Activated CD4-positive, alpha-beta T cell treated with anti-CD3 and anti-CD28 coated beads, Interleukin-2, amount 10 ng/mL, durations not matched to agents 7 days and 5 days (primary cell): ENCODE measurements around the gene NSDHL. TPM values are rescaled to one million over a fixed set of nuclear protein-coding genes. Genes with fewer than 3 reads are reported as not detected.

Source experiments
- CTCF ChIA-PET: fragments of 350-600 bp; sonication (Branson Sonifier 250); formaldehyde crosslinking; loops from one replicate; lab custom pipeline; 2021; ENCODE audit warnings: antibody characterized with exemption; lab: Charles Lee
- POLR2A ChIA-PET: fragments of 350-600 bp; sonication (Branson Sonifier 250); formaldehyde crosslinking; loops from one replicate; lab custom pipeline; 2021; ENCODE audit warnings: antibody characterized with exemption; lab: Charles Lee
- DNase-seq: peaks from one replicate; pipeline ENCODE4 v3.0.0-alpha.2; 2020
- H3K27ac Mint-ChIP-seq: one replicate; pipeline ENCODE4 v1.8.0; 2021; ENCODE audit warnings: mild to moderate bottlenecking, moderate library complexity, mixed read lengths
- H3K27me3 Mint-ChIP-seq: one replicate; pipeline ENCODE4 v1.8.0; 2021; ENCODE audit warnings: mixed read lengths
- H3K36me3 Mint-ChIP-seq: one replicate; pipeline ENCODE4 v1.8.0; 2021; ENCODE audit warnings: low read depth, mixed read lengths
- H3K4me1 Mint-ChIP-seq: one replicate; pipeline ENCODE4 v1.8.0; 2021; ENCODE audit warnings: mixed read lengths
- H3K4me3 Mint-ChIP-seq: one replicate; pipeline ENCODE4 v1.8.0; 2021; ENCODE audit warnings: mild to moderate bottlenecking, moderate library complexity, mixed read lengths
- H3K9me3 Mint-ChIP-seq: one replicate; pipeline ENCODE4 v1.8.0; 2021; ENCODE audit warnings: mixed read lengths
- total RNA-seq, 2 experiments: library from RNA; stranded (reverse); gene quantifications; one replicate each; pipeline ENCODE4 v1.2.3, GENCODE V29; 2021

NSDHL gene
- total RNA-seq, 2 experiments from 2014 or later, result 13.9 TPM

DNA sequence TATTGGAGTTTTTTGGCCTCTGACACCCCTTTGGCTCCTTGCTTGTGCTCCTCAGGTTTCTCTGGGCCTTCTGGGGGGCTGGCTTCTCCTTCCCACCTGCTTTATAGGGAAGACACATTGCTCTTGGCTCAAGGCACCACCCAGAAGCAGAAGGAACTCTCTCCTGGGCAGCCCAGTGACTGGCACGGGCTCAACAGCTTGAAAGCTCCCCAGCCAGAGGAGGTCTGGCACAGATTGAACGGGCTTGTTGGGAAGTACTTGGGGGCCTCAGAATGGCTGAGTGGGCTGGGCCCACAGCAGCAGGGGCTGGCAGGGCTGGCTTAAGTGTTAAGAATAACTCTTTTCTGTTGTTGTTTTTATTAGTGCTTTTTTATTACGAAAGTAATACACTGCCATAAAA is 55.9 kb downstream of the NSDHL start:
- Mint-ChIP-seq H3K4me1 (no peaks in the 10 kb centered on the region), H3K9me3 (no peaks in the 10 kb centered on the region), H3K36me3 (no peaks in the 10 kb centered on the region), H3K4me3 (no peak overlapping the region), H3K27me3 (peaks cover 20% of the 10 kb centered on the region), H3K27ac (no peak overlapping the region)
- no peak for DNase-seq
- ChIA-PET POLR2A (no interaction called here), CTCF (no interaction called here)

DNA sequence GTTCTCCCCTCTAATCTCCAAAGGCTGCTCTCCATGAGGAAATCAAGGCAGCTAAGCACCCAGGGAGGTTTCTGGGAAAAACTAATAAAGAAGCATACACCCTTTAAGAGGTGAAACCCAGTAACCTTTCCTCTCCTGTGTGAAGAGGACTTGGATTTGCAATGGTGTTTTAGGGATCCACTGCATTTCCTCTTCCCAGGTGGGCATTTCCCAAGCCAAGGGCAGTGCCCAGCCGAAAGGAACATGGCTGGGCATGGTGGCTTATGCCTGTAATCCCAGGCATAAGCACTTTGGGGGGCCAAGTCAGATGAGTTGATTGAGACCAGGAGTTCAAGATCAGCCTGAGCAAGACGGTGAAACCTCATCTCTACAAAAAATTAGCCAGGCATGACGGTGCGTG is 61.6 kb downstream of the NSDHL start:
- DNase-seq, result no peak
- Mint-ChIP-seq H3K4me3 (no peak overlapping the region), H3K4me1 (no peaks in the 10 kb centered on the region), H3K27me3 (peaks cover 29% of the 10 kb centered on the region), H3K27ac (no peak overlapping the region), H3K9me3 (no peaks in the 10 kb centered on the region), H3K36me3 (no peaks in the 10 kb centered on the region)
- POLR2A ChIA-PET, result no interaction called here
- CTCF ChIA-PET, result no interaction called here

DNA sequence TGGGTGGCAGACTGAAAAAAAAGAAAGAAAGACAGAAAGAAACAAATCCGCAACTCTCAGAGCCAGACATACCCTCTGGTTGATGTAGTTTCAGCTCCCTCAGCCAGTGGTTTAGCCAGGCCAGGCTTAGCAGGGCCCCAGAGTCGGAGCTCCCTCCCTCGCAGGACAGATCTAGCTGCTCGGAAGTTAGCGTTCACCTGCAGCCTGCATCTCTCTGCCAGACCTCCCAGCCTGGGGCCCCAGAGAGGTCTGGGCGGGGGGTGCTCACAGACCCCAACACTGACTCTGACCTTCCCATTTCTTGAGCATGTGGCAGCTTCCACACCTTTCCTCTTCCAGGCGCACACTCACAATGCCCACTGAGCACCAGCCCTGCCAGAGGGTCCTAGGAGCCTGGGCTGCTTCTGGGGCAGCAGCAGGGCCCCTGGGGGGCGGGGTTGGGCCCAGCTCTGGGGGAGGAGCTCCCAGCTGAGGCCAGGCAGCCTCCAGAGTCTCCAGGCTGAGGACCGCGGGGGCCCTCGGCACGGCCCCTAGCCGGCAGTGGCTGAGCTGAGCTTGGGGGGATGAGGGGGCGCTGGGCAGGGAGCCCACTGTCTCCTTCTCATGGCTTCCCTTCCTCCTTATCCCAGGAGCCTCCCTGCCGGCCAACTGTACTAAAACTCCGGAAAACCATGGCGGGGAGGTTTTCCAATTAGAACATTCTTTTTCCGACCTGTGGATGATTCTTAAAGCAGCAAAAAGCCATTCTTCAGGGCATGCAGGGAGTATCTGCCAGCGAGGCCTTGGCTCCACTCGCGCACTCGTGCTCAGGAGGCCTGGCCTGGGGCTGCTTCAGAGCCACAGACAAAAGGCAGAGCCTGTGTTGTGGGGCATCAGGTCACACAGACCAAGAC is 62.4 kb downstream of the NSDHL start:
- H3K27me3 Mint-ChIP-seq, result peaks cover 25% of the 10 kb centered on the region
- H3K4me3 Mint-ChIP-seq, result no peak overlapping the region
- CTCF ChIA-PET, result no interaction called here
- no peaks in the 10 kb centered on the region for H3K36me3 Mint-ChIP-seq
- no peaks in the 10 kb centered on the region for H3K4me1 Mint-ChIP-seq
- POLR2A ChIA-PET, result no interaction called here
- H3K9me3 Mint-ChIP-seq, result no peaks in the 10 kb centered on the region
- no peak overlapping the region for H3K27ac Mint-ChIP-seq
- no peak for DNase-seq

DNA sequence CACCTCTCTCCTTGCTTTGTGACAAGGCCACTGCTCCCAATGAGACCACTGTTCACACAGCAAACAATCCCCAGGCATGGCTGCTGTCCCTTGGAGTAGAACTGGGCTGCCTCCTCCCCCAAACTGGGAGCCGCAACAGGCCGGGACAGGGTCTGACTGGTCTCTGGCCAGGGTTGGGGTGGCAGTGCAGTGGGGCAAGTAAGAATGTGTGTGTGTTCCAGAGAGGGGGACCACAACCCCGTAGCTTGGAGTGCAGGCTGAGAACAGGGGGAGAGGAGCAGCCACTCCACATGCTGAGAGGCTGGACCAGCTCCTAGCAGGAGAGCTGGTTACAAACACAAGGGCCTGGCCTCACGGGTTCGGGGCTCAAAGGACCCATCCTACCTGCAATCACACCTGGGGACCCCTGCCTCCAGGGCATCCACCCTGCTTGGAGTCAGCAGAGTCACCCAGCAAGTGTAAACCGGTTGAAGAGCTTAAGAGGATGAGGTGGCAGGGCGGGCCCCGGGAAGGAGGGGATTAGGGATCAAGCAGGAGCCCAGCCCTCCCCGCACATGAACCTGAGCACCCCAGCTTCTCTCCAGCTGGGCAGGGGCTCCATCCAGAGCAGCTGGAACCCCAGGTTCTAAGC is 63.2 kb downstream of the NSDHL start:
- Mint-ChIP-seq H3K4me3 (no peak overlapping the region), H3K36me3 (no peaks in the 10 kb centered on the region), H3K9me3 (no peaks in the 10 kb centered on the region), H3K27me3 (peaks cover 21% of the 10 kb centered on the region), H3K4me1 (no peaks in the 10 kb centered on the region), H3K27ac (no peak overlapping the region)
- CTCF ChIA-PET, result interaction anchor here (0.6 kb wide), 1 partner anchor 791 kb away, joined by 4 read pairs; no protein-coding TSS in a partner anchor
- POLR2A ChIA-PET, result no interaction called here
- no peak for DNase-seq

DNA sequence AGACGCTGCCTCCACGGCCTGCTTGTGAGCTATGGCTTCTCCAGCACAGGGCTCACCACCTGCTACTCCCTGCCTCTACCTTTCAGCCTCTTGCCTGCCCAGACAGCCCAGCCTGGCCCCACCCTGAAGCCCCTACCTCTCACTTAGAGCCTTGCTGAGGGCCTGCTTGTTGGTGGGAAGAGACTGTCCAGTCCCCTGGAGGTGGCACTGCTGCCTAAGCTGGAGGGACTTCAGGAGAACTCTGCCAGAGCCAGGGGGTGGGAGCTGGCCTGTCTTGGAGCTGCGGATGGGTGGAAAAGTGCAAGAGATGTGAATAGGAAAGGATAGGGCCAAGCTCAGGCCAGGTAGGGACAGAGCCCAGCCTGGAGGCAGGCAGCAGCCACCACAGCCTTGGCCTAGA is 64.3 kb downstream of the NSDHL start:
- CTCF ChIA-PET, result no interaction called here
- no peak overlapping the region for H3K27ac Mint-ChIP-seq
- no peak overlapping the region for H3K4me3 Mint-ChIP-seq
- peaks cover 11% of the 10 kb centered on the region for H3K27me3 Mint-ChIP-seq
- no peaks in the 10 kb centered on the region for H3K36me3 Mint-ChIP-seq
- no peaks in the 10 kb centered on the region for H3K4me1 Mint-ChIP-seq
- no peaks in the 10 kb centered on the region for H3K9me3 Mint-ChIP-seq
- DNase-seq, result no peak
- POLR2A ChIA-PET, result no interaction called here

DNA sequence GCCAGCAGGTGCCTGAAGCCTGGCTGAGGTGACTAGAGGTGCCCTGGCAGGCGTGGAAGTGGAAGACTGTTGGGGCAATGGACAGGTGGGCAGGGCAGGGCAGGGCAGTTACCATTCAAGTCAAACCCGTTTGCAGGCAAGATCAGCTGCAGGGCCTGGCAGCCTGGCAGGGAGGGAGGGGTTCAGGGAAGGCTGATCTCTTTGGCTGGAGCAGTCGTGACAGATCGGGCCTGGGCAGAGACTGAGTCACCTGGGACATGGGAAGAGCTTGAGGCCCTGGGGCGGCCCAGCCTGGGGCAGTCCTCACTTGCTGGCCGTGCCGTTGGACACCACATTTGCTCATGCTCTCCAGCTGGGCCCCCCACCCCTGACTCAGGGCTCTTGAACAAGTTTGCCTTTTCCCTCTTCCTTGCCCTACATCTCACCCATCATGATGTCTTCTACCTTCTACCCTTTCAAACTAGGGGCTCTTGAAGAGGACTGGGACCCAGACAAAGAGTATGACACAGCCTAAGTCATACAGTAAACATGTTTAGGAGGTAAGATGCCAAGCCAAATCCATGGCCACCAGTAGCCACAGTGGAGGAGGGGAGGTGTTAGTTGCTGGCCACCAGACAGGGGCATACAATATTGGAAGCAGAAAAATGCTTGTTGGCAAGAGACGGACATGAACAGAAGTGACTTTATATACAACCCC is 65.0 kb downstream of the NSDHL start:
- ChIA-PET CTCF (no interaction called here), POLR2A (no interaction called here)
- no peaks in the 10 kb centered on the region for H3K9me3 Mint-ChIP-seq
- no peak for DNase-seq
- no peaks in the 10 kb centered on the region for H3K36me3 Mint-ChIP-seq
- peaks cover 9% of the 10 kb centered on the region for H3K27me3 Mint-ChIP-seq
- H3K27ac Mint-ChIP-seq, result no peak overlapping the region
- H3K4me1 Mint-ChIP-seq, result no peaks in the 10 kb centered on the region
- no peak overlapping the region for H3K4me3 Mint-ChIP-seq

DNA sequence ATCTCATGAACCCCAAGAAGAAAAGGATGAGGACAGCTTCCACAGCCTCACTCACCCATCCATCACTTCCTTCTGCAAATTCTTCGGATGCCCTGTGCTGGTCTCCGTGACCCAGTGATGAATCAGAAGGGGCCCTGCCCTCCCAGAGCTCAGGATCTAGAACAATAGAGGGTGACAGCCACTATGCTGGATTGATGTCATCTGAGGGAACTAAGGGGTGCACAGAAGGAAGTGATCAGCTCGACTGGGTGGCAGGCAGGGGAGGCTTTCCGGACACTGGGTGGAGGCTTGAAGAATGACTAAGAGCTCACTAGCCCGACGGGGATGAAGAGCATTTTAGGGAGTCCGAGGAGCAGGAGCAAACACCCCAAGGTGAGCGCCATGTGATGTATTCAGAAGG is 65.6 kb downstream of the NSDHL start:
- ChIA-PET POLR2A (no interaction called here), CTCF (no interaction called here)
- H3K9me3 Mint-ChIP-seq, result no peaks in the 10 kb centered on the region
- H3K27me3 Mint-ChIP-seq, result peaks cover 9% of the 10 kb centered on the region
- no peak for DNase-seq
- no peak overlapping the region for H3K27ac Mint-ChIP-seq
- H3K4me1 Mint-ChIP-seq, result no peaks in the 10 kb centered on the region
- no peak overlapping the region for H3K4me3 Mint-ChIP-seq
- no peaks in the 10 kb centered on the region for H3K36me3 Mint-ChIP-seq

DNA sequence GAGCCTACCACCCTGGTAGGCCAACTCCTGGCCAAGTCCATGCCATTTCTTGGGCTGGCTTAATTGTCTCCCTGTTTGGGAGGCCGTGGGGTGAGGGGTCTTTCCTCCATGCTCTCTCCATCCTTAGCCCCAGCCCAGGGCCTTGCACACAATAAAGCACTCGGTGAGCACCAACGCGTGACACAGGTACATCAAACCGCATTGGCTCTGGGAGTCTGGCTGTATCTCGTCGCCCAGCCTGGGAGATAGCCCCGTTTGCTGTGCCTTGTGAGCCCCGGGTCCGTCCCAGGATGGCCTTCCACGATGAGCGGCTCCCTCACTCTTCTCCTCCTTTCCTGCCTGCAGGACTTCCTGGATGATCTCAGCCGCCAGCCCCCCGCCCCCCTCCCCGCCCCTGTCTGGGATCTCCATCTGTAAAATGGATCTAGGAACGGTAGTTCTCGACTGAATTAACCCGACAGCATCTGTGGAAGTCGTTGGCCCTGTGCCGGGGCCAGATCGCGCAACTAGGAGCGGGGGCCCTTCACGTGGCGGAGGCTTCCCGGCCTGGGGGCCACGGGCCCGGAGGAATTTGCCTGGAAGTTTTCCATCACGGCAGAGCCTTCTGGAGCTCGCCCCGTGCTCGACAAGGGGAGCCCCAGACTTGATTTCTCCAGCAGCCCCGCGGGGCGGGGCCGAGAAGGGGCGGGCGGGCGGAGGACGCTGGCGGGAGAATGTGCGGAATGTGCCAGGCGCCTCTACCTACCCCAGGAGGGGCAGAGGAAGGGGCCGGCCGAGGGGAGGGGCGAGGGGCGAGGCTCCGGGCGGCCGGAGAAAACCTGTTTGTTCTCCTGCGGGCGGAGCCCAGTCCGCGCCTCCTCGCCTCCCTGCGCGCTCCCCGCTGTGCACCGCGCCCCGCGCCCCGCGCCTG is 66.6 kb downstream of the NSDHL start, which contains the start of gene ZNF185:
Gene ZNF185 (plus strand): TSS at position 846 of the 910 bp plus-strand sequence. CDS start 16,423 bp downstream, outside the sequence.
- Mint-ChIP-seq H3K27me3 (peaks cover 9% of the 10 kb centered on the region), H3K4me1 (no peaks in the 10 kb centered on the region), H3K9me3 (no peaks in the 10 kb centered on the region), H3K36me3 (no peaks in the 10 kb centered on the region), H3K4me3 (no peak within 1 kb of the TSS), H3K27ac (no peak within 1 kb of the TSS)
- CTCF ChIA-PET, result no interaction called here
- no peak for DNase-seq
- POLR2A ChIA-PET, result no interaction called here

DNA sequence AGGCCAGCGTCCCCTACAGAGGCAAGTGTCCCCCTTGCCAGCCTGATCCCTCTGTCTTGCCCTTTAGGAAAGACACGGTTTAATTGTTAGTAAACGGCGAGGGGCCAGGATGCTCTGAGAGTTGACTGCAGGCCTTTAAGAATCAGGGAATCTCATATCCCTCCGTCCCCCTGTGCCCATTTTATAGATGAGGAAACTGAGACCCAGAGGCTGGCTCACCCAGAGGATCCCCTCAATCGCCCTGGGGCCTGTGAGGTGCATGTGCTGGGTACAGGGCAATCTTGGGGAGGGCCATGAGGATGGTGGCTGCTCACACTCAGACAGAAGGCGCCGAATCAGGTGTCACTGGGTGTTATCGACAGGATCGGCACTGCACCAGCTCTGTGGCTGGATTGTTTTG is 67.6 kb downstream of the NSDHL start:
- CTCF ChIA-PET, result no interaction called here

DNA sequence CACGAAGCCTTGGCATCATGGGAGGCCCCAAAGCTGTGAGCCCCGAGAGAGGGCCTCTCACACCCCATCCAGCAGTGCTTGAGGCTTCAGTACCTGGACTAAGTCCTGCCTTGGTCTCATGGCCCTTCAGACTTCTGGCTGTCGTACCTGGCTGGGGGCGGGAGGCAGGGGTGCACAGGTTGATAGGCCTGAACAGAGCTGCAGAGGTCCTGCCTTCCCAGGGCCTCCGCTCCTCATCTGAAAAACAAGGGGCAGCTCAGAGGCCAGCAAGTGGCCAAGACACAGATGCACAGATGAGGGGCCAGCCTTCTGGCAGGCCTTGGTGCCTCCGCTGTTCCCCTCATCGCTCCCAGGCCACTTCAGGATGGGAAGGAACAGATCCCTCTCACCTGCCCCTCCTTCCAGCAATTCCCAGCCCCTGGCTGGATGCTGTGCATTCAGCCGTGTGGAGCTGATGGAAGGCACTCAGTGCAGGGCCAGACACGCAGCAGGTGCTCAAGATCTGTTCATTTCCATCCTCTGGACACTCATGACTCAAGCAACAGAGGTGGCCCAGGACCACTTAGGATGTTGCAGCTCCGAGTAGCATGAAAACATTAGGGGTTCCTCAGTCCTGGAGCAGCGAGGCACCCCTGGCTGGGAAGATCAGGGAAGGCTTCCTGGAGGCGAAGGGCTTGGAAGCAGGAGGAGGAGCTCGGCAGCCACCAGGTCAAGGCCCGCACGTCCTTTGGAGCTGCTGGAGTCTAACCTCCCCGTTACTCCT is 68.4 kb downstream of the NSDHL start:
- Mint-ChIP-seq H3K27ac (no peak overlapping the region), H3K9me3 (no peaks in the 10 kb centered on the region), H3K36me3 (no peaks in the 10 kb centered on the region), H3K27me3 (peaks cover 9% of the 10 kb centered on the region), H3K4me1 (no peaks in the 10 kb centered on the region), H3K4me3 (no peak overlapping the region)
- POLR2A ChIA-PET, result no interaction called here
- CTCF ChIA-PET, result interaction anchor here (0.9 to 1.0 kb wide), 2 partner anchors 14 to 33 kb away, joined by 3 read pairs; no protein-coding TSS in a partner anchor
- DNase-seq, result no peak

More for the DNA sequence above, 67.6 kb downstream of the NSDHL start:
- Mint-ChIP-seq H3K27me3 (peaks cover 9% of the 10 kb centered on the region), H3K27ac (no peak overlapping the region), H3K4me3 (no peak overlapping the region), H3K4me1 (no peaks in the 10 kb centered on the region), H3K36me3 (no peaks in the 10 kb centered on the region), H3K9me3 (no peaks in the 10 kb centered on the region)
- POLR2A ChIA-PET, result no interaction called here
- DNase-seq, result no peak

DNA sequence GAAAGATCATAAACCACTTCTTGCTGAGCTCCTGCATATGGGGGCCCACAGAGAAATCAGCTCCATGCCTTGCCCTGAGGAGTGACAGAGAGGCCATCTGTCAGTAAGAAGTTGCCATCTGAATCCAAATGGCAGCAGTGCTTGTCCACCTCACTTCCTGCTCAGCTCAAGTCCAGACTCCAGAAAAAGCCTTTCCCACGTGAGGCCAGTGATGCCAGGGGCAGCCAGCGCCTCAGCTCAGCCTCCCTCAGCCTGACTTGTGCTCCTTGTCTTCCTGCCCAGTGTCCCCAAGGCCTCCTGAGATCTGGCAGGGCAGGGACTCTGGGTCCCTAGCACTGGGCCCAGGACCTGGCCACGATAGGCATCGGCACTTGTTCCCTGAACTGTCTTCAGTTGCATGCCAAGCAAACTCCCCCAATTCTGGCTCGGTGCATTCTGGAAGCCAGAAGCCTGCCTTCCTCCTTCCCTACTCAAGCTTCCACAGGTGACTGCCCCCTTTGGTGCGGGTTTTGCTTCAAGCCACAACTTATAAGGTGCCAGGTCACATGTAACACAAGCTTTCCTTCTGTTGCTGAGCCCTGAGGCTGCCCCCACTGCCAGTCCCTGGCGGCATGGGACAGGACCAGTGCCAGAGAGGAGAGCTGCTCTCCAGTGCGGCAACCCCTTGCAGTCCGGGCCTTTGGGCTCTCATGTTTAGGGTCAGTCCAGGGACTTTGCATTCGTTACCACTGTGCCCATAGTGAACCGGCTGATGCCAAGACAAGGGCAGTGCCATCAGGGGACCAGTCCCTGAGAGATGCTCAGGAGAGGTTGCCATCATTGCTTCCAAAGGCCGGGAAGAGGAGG is 69.2 kb downstream of the NSDHL start:
- ChIA-PET POLR2A (no interaction called here), CTCF (interaction anchor here (0.9 to 1.8 kb wide), 3 partner anchors 9 to 32 kb away, joined by 3 to 4 read pairs (median 3); no protein-coding TSS in a partner anchor)
- H3K4me3 Mint-ChIP-seq, result no peak overlapping the region
- H3K36me3 Mint-ChIP-seq, result no peaks in the 10 kb centered on the region
- peaks cover 9% of the 10 kb centered on the region for H3K27me3 Mint-ChIP-seq
- no peaks in the 10 kb centered on the region for H3K4me1 Mint-ChIP-seq
- no peak for DNase-seq
- no peaks in the 10 kb centered on the region for H3K9me3 Mint-ChIP-seq
- H3K27ac Mint-ChIP-seq, result no peak overlapping the region
